Bronchial epithelial cell (primary cell): ENCODE data around the gene BLTP2. TPM values are rescaled to one million over a fixed set of nuclear protein-coding genes. Genes with fewer than 3 reads are reported as not detected.
A peak's percentile ranks its signal among the peaks of the same experiment; 100 is the strongest.

Source experiments
- DNase-seq: peaks from one replicate; pipeline ENCODE4 v3.0.0-alpha.2; 2010; ENCODE audit warnings: low read depth
- FAIRE-seq: peaks from 2 replicates; lab custom pipeline; 2011; peaks lifted over from hg19 to GRCh38; lab: Jason Lieb, UNC
- H3K27me3 ChIP-seq: 2 replicates; pipeline ENCODE4 v1.5.1; 2011; ENCODE audit warnings: low read length; ENCODE audit not compliant: control insufficient read depth, insufficient read depth
- H3K36me3 ChIP-seq: 2 replicates; pipeline ENCODE4 v1.5.1; 2011; ENCODE audit warnings: low read length; ENCODE audit not compliant: control insufficient read depth, insufficient read depth
- H3K4me3 ChIP-seq: 2 replicates; pipeline ENCODE4 v1.5.1; 2011; ENCODE audit warnings: mild to moderate bottlenecking, low read depth, low read length, control low read depth
- total RNA-seq: library from RNA; depleted of rRNA; stranded (reverse); fragments of >200 nt; gene quantifications from 2 replicates; pipeline ENCODE4 v1.2.1, GENCODE V29; 2014
- TF ChIP-seq, protein P1 (sequence below): IDR thresholded peaks from 2 replicates; pipeline ENCODE4 v1.5.1; 2011; ENCODE audit warnings: mild to moderate bottlenecking, moderate library complexity, low read length, control low read depth, inconsistent platforms; ENCODE audit not compliant: insufficient read depth, severe bottlenecking

The BLTP2 gene
- total RNA-seq = 164 and 168 TPM in 2 replicates

DNA sequence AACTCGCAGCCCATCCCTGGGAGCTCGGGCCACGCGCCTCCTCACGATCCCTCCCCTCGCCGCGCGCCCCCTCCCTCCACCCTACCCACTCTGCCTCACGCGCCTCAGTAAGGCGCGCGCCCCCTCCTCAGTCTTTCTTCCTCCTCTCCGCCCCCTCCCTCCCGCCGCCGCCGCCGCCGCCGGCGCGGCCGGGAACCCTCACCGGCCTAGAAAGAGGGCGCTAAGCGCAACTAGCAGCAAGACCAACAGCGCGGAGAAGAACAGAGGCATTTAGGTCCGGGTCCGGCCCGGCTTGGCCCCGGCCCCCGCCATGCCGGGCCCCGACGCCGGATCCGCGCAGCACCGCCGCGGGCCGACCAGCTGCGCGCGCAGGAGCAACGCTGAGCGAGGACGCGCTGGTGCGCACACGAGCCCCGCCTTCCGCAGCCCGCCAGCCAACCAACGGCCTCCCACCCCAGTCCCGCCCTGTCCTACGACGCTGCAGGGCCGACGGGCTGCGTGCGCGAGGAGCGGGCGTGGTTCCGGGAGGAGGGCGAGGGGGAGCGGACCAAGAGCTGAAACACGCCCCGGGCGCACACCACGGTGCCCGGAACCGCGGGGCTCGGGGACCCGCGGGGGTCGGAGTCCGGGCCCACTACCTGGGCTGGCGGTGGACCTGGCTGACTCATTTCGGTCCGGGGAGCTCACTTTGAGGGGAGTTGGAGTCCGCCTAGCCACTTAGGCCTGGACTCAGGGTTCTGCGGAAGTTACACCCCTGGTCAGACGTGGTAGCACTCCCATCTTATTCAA lies at the start of gene BLTP2:
BLTP2 (minus strand) TSS at position 372 of the 789 bp plus-strand sequence; CDS start at position 270, 102 bp downstream.
- Histone ChIP-seq H3K4me3 (peak within 1 kb of the TSS; percentile 64), H3K36me3 (peaks cover 23% of the 10 kb centered on the region), H3K27me3 (no peaks in the 10 kb centered on the region)
- TF ChIP-seq, protein P1, sequence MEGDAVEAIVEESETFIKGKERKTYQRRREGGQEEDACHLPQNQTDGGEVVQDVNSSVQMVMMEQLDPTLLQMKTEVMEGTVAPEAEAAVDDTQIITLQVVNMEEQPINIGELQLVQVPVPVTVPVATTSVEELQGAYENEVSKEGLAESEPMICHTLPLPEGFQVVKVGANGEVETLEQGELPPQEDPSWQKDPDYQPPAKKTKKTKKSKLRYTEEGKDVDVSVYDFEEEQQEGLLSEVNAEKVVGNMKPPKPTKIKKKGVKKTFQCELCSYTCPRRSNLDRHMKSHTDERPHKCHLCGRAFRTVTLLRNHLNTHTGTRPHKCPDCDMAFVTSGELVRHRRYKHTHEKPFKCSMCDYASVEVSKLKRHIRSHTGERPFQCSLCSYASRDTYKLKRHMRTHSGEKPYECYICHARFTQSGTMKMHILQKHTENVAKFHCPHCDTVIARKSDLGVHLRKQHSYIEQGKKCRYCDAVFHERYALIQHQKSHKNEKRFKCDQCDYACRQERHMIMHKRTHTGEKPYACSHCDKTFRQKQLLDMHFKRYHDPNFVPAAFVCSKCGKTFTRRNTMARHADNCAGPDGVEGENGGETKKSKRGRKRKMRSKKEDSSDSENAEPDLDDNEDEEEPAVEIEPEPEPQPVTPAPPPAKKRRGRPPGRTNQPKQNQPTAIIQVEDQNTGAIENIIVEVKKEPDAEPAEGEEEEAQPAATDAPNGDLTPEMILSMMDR = no peak
- DNase-seq (peak; percentile 85), FAIRE-seq (no peak)

DNA sequence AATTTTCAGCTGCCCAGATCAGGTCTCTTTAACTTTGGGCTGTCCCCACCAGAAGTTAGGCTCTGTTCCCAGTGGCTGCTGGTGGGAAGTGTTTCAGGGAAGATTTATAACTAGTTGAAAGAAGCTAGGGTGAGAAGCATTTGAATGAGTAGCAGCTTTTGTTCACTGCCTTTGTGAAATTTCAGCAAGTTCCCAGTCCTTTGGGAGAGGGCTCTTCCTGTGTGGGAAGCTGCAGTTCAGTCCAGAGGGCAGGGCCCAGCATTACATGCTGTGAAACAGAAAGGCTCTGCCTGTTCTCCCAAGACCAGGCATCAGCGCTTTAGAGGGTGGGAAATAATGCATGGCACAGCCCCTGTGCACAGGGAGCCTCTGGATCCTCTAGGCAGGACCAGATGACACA lies 48.9 kb upstream of the BLTP2 start:
- FAIRE-seq (no peak), DNase-seq (no peak)
- TF ChIP-seq, protein P1 = no peak
- H3K27me3 ChIP-seq = no peaks in the 10 kb centered on the region
- H3K4me3 ChIP-seq = no peak overlapping the region
- peaks cover 41% of the 10 kb centered on the region for H3K36me3 ChIP-seq

DNA sequence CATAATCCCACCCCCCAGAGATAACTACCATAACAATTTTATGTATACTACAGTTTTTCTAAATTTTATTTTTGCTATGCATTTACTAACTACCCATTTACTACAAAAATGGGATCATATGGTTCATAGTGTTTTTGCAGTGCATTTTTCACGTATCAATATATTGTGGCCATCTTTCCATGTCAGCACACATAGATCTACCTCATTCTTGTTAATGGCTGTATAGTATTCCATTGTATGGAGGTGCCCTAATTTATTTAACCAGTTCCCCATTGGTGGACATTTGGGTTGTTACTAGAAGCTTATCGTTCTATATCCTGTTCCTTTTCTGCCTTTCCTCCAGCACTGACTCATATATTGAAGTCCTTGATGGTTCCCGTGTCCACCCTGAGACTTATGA lies 44.1 kb upstream of the BLTP2 start:
- Histone ChIP-seq H3K27me3 (no peaks in the 10 kb centered on the region), H3K4me3 (no peak overlapping the region), H3K36me3 (peaks cover 34% of the 10 kb centered on the region)
- DNase-seq = no peak
- TF ChIP-seq, protein P1 = no peak
- FAIRE-seq = no peak

DNA sequence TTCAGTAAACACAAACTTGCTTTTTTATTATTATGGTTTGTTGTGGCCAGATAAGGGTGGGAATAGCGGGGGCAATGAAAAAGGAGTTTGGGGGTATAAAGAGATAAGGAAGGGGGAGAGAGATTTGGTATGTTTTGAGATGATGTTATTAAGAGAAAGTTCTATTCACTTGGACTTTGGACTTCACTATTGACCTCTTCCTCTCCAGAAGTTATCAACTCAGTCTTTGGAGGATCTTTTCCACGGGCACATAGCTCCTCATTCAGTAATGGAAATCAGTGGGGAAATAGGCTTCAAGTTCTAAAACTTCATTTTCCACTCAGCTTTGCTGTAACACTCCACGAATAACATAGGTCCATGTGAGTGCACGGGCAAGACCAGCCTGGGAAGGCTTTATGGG lies 43.5 kb upstream of the BLTP2 start:
- H3K36me3 ChIP-seq = peaks cover 34% of the 10 kb centered on the region

DNA sequence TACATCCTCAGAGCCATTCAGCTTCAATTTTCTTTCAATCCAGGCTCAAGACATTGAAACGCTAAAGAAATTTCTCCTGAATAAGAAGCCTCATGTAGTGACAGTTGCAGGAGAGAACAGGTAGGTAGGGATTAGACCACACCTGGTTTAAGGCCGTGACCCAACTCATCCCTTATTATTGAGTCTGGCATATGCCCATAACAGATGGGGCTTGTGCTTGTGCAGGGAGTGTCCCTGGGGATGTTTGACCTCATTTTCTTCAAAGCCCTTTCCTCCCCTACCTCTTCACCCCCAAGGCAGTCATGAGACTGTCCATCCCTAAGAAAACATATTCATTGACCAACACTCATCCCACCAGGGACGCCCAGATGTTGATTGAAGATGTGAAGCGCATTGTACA lies 41.3 kb upstream of the BLTP2 start:
- FAIRE-seq (no peak), DNase-seq (no peak)
- Histone ChIP-seq H3K4me3 (no peak overlapping the region), H3K36me3 (peaks cover 52% of the 10 kb centered on the region), H3K27me3 (no peaks in the 10 kb centered on the region)
- TF ChIP-seq, protein P1 = no peak

More for the DNA sequence above, 43.5 kb upstream of the BLTP2 start:
- no peak for FAIRE-seq
- Histone ChIP-seq H3K27me3 (no peaks in the 10 kb centered on the region), H3K4me3 (no peak overlapping the region)
- no peak for DNase-seq
- TF ChIP-seq, protein P1 = no peak
